ENCODE measurements around the gene SLC37A1. TPM values are rescaled to one million over a fixed set of nuclear protein-coding genes. Genes with fewer than 3 reads are reported as not detected.

SLC37A1 gene
- total and polyA plus RNA-seq, 2 donors from 2014 or later = 3.4 to 21.8 TPM

DNA sequence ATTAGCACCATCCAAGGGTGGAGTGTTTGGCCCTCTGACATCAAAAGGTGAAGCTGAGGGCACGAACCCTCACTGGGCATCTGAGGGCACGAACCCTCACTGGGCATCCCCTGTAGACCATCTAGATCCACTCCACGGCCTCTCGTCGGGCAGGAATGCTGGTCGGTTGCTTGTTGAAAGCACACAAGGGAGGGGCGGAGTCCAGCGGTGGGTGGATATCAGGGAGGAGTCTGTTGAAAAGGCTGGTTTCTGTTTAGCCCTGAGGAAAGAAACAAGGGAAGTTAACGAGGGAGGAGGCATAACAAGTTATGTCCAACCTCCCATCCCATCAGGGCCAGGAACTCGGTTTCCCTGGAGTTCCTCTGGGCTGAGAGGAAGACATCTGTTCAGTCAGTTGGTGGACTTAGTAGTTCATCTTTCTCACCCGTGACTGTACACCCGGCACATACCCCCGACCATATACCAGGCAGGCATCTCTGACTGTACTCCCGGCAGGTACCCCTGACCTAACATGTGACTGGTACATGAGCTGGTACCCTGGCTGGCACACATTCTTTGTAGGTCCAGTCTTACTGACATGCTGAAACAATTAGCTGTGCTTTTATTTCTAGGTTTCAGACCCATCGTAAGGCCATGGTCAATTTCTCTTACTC, 107.6 kb downstream of the SLC37A1 start:
- intact Hi-C loops (cut with DNase I) = no loop called here
- no peaks in the 10 kb centered on the region for H3K27me3 ChIP-seq (ENCODE audit: control insufficient read depth, insufficient read depth, low read length)
- peak overlapping the region in 1 of 3 donors; percentile 8 for H3K9ac ChIP-seq (ENCODE audit: low read length in 3 of 3)
- TF ChIP-seq CTCF (IDR thresholded peaks at IDR 0.05; ENCODE audit: borderline replicate concordance, extremely low read depth, insufficient read depth) = no peak
- DNase-seq (peak; percentile 78 to 89 (median 80)), FAIRE-seq (no peak)
- peak overlapping the region in 2 of 3 donors; percentile 16 to 29 for H3K4me3 ChIP-seq (ENCODE audit: low read length in 3 of 3)
- no peaks in the 10 kb centered on the region for H3K36me3 ChIP-seq (ENCODE audit: control insufficient read depth in 2 of 3, insufficient read depth in 3 of 3, low read length in 3 of 3)
- H3K4me1 ChIP-seq (ENCODE audit: control insufficient read depth in 2 of 3, insufficient read depth in 2 of 3, low read depth in 1 of 3, low read length in 3 of 3) = peaks cover 7 to 45% (median 28%) of the 10 kb centered on the region in 3 donors
- H3K9me3 ChIP-seq (ENCODE audit: control insufficient read depth in 2 of 3, insufficient read depth in 1 of 3, low read length in 3 of 3) = no peaks in the 10 kb centered on the region
- H3K27ac ChIP-seq (ENCODE audit: low read depth in 2 of 2, low read length in 2 of 2) = peak overlapping the region; percentile 42 to 76

GRCh38 chr21:42621819-42622177, 108.1 kb downstream of the SLC37A1 start:
- H3K4me3 ChIP-seq (ENCODE audit: low read length in 3 of 3) = peak overlapping the region in 1 of 3 donors; percentile 29
- H3K27me3 ChIP-seq (ENCODE audit: control insufficient read depth, insufficient read depth, low read length) = no peaks in the 10 kb centered on the region
- FAIRE-seq (no peak), DNase-seq (peak; percentile 75 to 94 (median 88))
- H3K36me3 ChIP-seq (ENCODE audit: control insufficient read depth in 2 of 3, insufficient read depth in 3 of 3, low read length in 3 of 3) = no peaks in the 10 kb centered on the region
- H3K27ac ChIP-seq (ENCODE audit: low read depth in 2 of 2, low read length in 2 of 2) = peak overlapping the region; percentile 42 to 64
- intact Hi-C loops (cut with DNase I) = no loop called here
- H3K4me1 ChIP-seq (ENCODE audit: control insufficient read depth in 2 of 3, insufficient read depth in 2 of 3, low read depth in 1 of 3, low read length in 3 of 3) = peaks cover 7 to 45% (median 28%) of the 10 kb centered on the region in 3 donors
- no peaks in the 10 kb centered on the region for H3K9me3 ChIP-seq (ENCODE audit: control insufficient read depth in 2 of 3, insufficient read depth in 1 of 3, low read length in 3 of 3)
- TF ChIP-seq CTCF (IDR thresholded peaks at IDR 0.05; ENCODE audit: borderline replicate concordance, extremely low read depth, insufficient read depth) = no peak
- peak overlapping the region in 1 of 3 donors; percentile 8 for H3K9ac ChIP-seq (ENCODE audit: low read length in 3 of 3)

DNA sequence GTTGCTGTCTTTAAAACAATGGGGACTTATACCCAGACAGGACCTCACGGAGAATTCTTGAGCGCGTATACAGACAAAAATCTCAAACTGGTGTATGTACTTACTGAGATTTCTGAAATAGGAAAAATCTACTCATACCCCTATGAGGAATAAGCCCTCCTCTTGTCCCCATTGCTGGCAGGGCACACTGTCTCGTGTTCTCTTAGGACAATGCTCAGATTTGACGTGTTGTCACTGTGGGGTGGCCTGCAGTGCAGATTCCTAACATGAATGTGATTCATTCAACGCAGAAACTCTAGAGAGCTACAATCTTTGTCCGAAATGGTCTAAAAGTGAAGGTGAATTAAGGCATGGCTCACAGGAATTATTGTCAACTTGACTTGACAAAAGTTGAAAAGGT, 108.6 kb downstream of the SLC37A1 start:
- Histone ChIP-seq H3K9me3 (ENCODE audit: control insufficient read depth in 2 of 3, insufficient read depth in 1 of 3, low read length in 3 of 3) (no peaks in the 10 kb centered on the region), H3K9ac (ENCODE audit: low read length in 3 of 3) (no peak overlapping the region), H3K4me3 (ENCODE audit: low read length in 3 of 3) (no peak overlapping the region), H3K27ac (ENCODE audit: low read depth in 2 of 2, low read length in 2 of 2) (peak overlapping the region; percentile 9 to 64), H3K4me1 (ENCODE audit: control insufficient read depth in 2 of 3, insufficient read depth in 2 of 3, low read depth in 1 of 3, low read length in 3 of 3) (peaks cover 7 to 45% (median 24%) of the 10 kb centered on the region in 3 donors), H3K36me3 (ENCODE audit: control insufficient read depth in 2 of 3, insufficient read depth in 3 of 3, low read length in 3 of 3) (no peaks in the 10 kb centered on the region), H3K27me3 (ENCODE audit: control insufficient read depth, insufficient read depth, low read length) (no peaks in the 10 kb centered on the region)
- DNase-seq (peak in 1 of 5 donors; percentile 30), FAIRE-seq (no peak)
- no peak for TF ChIP-seq CTCF (IDR thresholded peaks at IDR 0.05; ENCODE audit: borderline replicate concordance, extremely low read depth, insufficient read depth)
- intact Hi-C loops (cut with DNase I) = no loop called here

Measured in kidney (tissue), 14 donors.